GM12878 (cell line): ENCODE measurements around the gene EDEM3.

ENCODE experiments used
- CTCF ChIP-seq, 3 experiments: IDR thresholded peaks in 2 of 3; conservative IDR thresholded peaks in 1 of 3; 2 replicates each; pipeline ENCODE4 v1.5.1; 2011; ENCODE audit warnings: low read depth in 3 of 3, low read length in 3 of 3, mild to moderate bottlenecking in 3 of 3, control low read depth in 2 of 3, moderate library complexity in 2 of 3, inconsistent platforms in 1 of 3, mixed read lengths in 1 of 3; ENCODE audit not compliant: control insufficient read depth in 2 of 3, insufficient read depth in 1 of 3; ENCODE audit errors: extremely low read depth in 1 of 3
- EP300 ChIP-seq, 2 experiments: fragments of 150-350 bp in 1 of 2; IDR thresholded peaks; 2 replicates each; pipeline ENCODE4 v1.6.1; 2011 to 2012; ENCODE audit warnings: low read depth in 2 of 2, low read length in 2 of 2, borderline replicate concordance in 1 of 2, improper control_type of control experiment in 1 of 2, inconsistent platforms in 1 of 2; ENCODE audit not compliant: control insufficient read depth in 1 of 2
- KDM1A ChIP-seq: fragments of 200-600 bp; sonication (generic); IDR thresholded peaks from 2 replicates; pipeline ENCODE4 v1.6.1; 2016; ENCODE audit warnings: borderline replicate concordance
- NR2C2 ChIP-seq: IDR thresholded peaks from 2 replicates; pipeline ENCODE4 v1.6.1; 2011; ENCODE audit warnings: borderline replicate concordance, low read depth; ENCODE audit not compliant: control insufficient read depth, insufficient read length
- POLR2A ChIP-seq: IDR thresholded peaks from 2 replicates; pipeline ENCODE4 v1.6.1; 2011; ENCODE audit warnings: low read depth, mild to moderate bottlenecking, low read length
- POLR2AphosphoS5 ChIP-seq: IDR thresholded peaks from 2 replicates; pipeline ENCODE4 v1.6.1; 2011; ENCODE audit warnings: mild to moderate bottlenecking, low read length, inconsistent platforms
- SIN3A ChIP-seq: IDR thresholded peaks from 2 replicates; pipeline ENCODE4 v1.6.1; 2012; ENCODE audit warnings: low read depth, low read length, improper control_type of control experiment

- TF ChIP-seq KDM1A (no peak), CTCF (IDR thresholded peaks at IDR 0.05 in 2 of 3, conservative IDR thresholded peaks at IDR 0.05 in 1 of 3; ENCODE audit: control insufficient read depth in 2 of 3, extremely low read depth in 1 of 3, insufficient read depth in 1 of 3, low read depth in 3 of 3, low read length in 3 of 3) (no peak), POLR2AphosphoS5 (no peak), POLR2A (no peak), EP300 (IDR thresholded peaks at IDR 0.05; ENCODE audit: borderline replicate concordance in 1 of 2, control insufficient read depth in 1 of 2, low read depth in 2 of 2, low read length in 2 of 2) (no peak), NR2C2 (no peak), SIN3A (no peak)
Observed at GRCh38 chr1:184759651-184760050, 5.0 kb upstream of the EDEM3 start.
